IMR-90 (cell line): Measurements from ENCODE around the gene TAF7L. TPM values are rescaled to one million over a fixed set of nuclear protein-coding genes. Genes with fewer than 3 reads are reported as not detected.

Source experiments
- ATAC-seq: fragments of 200-7000 bp; cut with Tn5 transposase; 2 replicates; pipeline ENCODE4 v1.9.1; 2020; ENCODE audit warnings: low read depth, mild to moderate bottlenecking, moderate library complexity
- BruUV-seq: library from RNA; stranded (reverse); fragments of 400-500 nt; replicated peaks from 2 replicates; lab custom pipeline; 2021; lab: Mats Ljungman, UMichigan
- CTCF ChIA-PET: fragments of 300-600 bp; formaldehyde crosslinking; extraction: SDS; loops from one replicate; lab custom pipeline; 2021; ENCODE audit warnings: antibody characterized with exemption; lab: Yijun Ruan, JAX
- POLR2A ChIA-PET: fragments of 300-600 bp; sonication (Branson Sonifier 250); formaldehyde crosslinking; loops from one replicate; lab custom pipeline; 2022; ENCODE audit warnings: antibody characterized with exemption; ENCODE audit not compliant: unreplicated experiment; lab: Charles Lee
- DNase-seq: peaks from one replicate; pipeline ENCODE4 v3.0.0; 2013
- H2AFZ ChIP-seq: replicated peaks from 2 replicates; pipeline ENCODE3; 2013; ENCODE audit warnings: low read length, mild to moderate bottlenecking; ENCODE audit not compliant: poor library complexity
- H2AK5ac ChIP-seq: 2 replicates; pipeline ENCODE4 v1.6.1; 2013; ENCODE audit warnings: low read depth, low read length, inconsistent platforms
- H2AK9ac ChIP-seq: replicated peaks from 2 replicates; pipeline ENCODE3; 2013; ENCODE audit warnings: mild to moderate bottlenecking, low read depth, low read length, moderate library complexity; ENCODE audit not compliant: poor library complexity
- H2BK120ac ChIP-seq: 2 replicates; pipeline ENCODE4 v1.6.1; 2013; ENCODE audit warnings: low read depth, low read length, inconsistent platforms
- H2BK15ac ChIP-seq: 3 replicates; pipeline ENCODE4 v1.6.1; 2013; ENCODE audit warnings: low read depth, low read length, inconsistent platforms
- H2BK20ac ChIP-seq: 2 replicates; pipeline ENCODE4 v1.6.1; 2013; ENCODE audit warnings: low read depth, mild to moderate bottlenecking, inconsistent platforms, low read length, moderate library complexity
- H2BK5ac ChIP-seq: 2 replicates; pipeline ENCODE4 v1.6.1; 2013; ENCODE audit warnings: mild to moderate bottlenecking, low read depth, low read length, inconsistent platforms; ENCODE audit not compliant: poor library complexity, severe bottlenecking
- H3K14ac ChIP-seq: replicated peaks from 2 replicates; pipeline ENCODE4 v1.6.1; 2013; ENCODE audit warnings: low read depth, low read length, inconsistent platforms
- H3K18ac ChIP-seq: 2 replicates; pipeline ENCODE4 v1.6.1; 2013; ENCODE audit warnings: low read depth, low read length, control low read depth
- H3K23ac ChIP-seq: 2 replicates; pipeline ENCODE4 v1.6.1; 2013; ENCODE audit warnings: low read depth, low read length, inconsistent platforms
- H3K27ac ChIP-seq: 2 replicates; pipeline ENCODE4 v1.5.1; 2013; ENCODE audit warnings: mild to moderate bottlenecking, control low read depth, low read length; ENCODE audit not compliant: insufficient read depth
- H3K27me3 ChIP-seq: 2 replicates; pipeline ENCODE4 v1.6.1; 2013; ENCODE audit warnings: low read length; ENCODE audit not compliant: control insufficient read depth, insufficient read depth
- H3K36me3 ChIP-seq: 2 replicates; pipeline ENCODE4 v1.6.1; 2013; ENCODE audit warnings: low read length, mixed read lengths; ENCODE audit not compliant: control insufficient read depth, insufficient read depth
- H3K4ac ChIP-seq: 2 replicates; pipeline ENCODE4 v1.6.1; 2013; ENCODE audit warnings: low read depth, low read length, inconsistent platforms
- H3K4me1 ChIP-seq: 2 replicates; pipeline ENCODE4 v1.6.1; 2013; ENCODE audit warnings: low read length, mixed read lengths; ENCODE audit not compliant: control insufficient read depth, insufficient read depth
- H3K4me2 ChIP-seq: 2 replicates; pipeline ENCODE4 v1.6.1; 2013; ENCODE audit warnings: low read depth, mild to moderate bottlenecking, control low read depth, low read length, moderate library complexity
- H3K4me3 ChIP-seq: 2 replicates; pipeline ENCODE4 v1.5.1; 2013; ENCODE audit warnings: low read depth, mild to moderate bottlenecking, control low read depth, low read length, moderate library complexity; ENCODE audit not compliant: insufficient read depth
- H3K56ac ChIP-seq: 2 replicates; pipeline ENCODE4 v1.6.1; 2013; ENCODE audit warnings: low read length, inconsistent platforms; ENCODE audit not compliant: insufficient read depth; ENCODE audit errors: extremely low read depth
- H3K79me1 ChIP-seq, 2 experiments: 2 replicates each; pipeline ENCODE4 v1.6.1; 2013; ENCODE audit warnings: low read length in 2 of 2, inconsistent platforms in 1 of 2, low read depth in 1 of 2
- H3K9ac ChIP-seq: 2 replicates; pipeline ENCODE4 v1.6.1; 2013; ENCODE audit warnings: low read depth, low read length, control low read depth
- H3K9me1 ChIP-seq: 2 replicates; pipeline ENCODE4 v1.6.1; 2013; ENCODE audit warnings: low read length, inconsistent platforms; ENCODE audit not compliant: insufficient read depth
- H3K9me3 ChIP-seq: 2 replicates; pipeline ENCODE4 v1.6.1; 2013; ENCODE audit warnings: low read length; ENCODE audit not compliant: control insufficient read depth, insufficient read depth
- H4K20me1 ChIP-seq: 2 replicates; pipeline ENCODE4 v1.6.1; 2013; ENCODE audit warnings: low read length, inconsistent platforms; ENCODE audit not compliant: insufficient read depth
- H4K5ac ChIP-seq: 2 replicates; pipeline ENCODE4 v1.6.1; 2013; ENCODE audit warnings: mild to moderate bottlenecking, low read depth, low read length, control low read depth
- H4K8ac ChIP-seq, 2 experiments: 2 replicates each; pipeline ENCODE4 v1.6.1; 2013; ENCODE audit warnings: low read depth in 2 of 2, low read length in 2 of 2, control low read depth in 1 of 2, inconsistent platforms in 1 of 2
- H4K91ac ChIP-seq: 2 replicates; pipeline ENCODE4 v1.6.1; 2013; ENCODE audit warnings: low read depth, low read length, inconsistent platforms; ENCODE audit not compliant: insufficient read depth
- MAFK ChIP-seq: IDR thresholded peaks from 2 replicates; pipeline ENCODE4 v1.6.1; 2012; ENCODE audit warnings: low read depth, low read length, improper control_type of control experiment
- RFX5 ChIP-seq: IDR thresholded peaks from 2 replicates; pipeline ENCODE4 v1.8.0; 2012; ENCODE audit warnings: low read depth, mild to moderate bottlenecking, low read length, moderate library complexity
- WGBS, 2 experiments: methylation state at CpG; one replicate each; pipeline versions ENCODE4 v1.1.5 to v1.1.7; 2013; ENCODE audit warnings: missing lambda C conversion rate in 2 of 2; ENCODE audit not compliant: insufficient read length in 1 of 2; ENCODE audit errors: extremely low coverage in 2 of 2; 5-methylcytosine and 5-hydroxymethylcytosine counted together
- dilution Hi-C: fragments of 300-500 bp; cut with HindIII; formaldehyde crosslinking; loops from one replicate; pipeline ENCODE4 v1.14.3; 2018; ENCODE audit warnings: low sequenced_read_pairs; ENCODE audit not compliant: unreplicated experiment
- in situ Hi-C: fragments of 300-500 bp; cut with MboI; formaldehyde crosslinking; loops from 3 replicates; pipeline ENCODE4 v1.14.3; 2019; ENCODE audit warnings: low sequenced_read_pairs, inconsistent platforms, mixed read lengths
- intact Hi-C: fragments of 100-400 bp; cut with micrococcal nuclease; formaldehyde crosslinking; loops from 2 replicates; pipeline ENCODE4 v1.10.0; 2022
- polyA plus RNA-seq, 3 experiments: library from polyadenylated mRNA; depleted of rRNA; stranded (reverse); fragments of >200 nt; gene quantifications; 2 replicates each; pipeline ENCODE4 v1.2.3, GENCODE V29; 2012; ENCODE audit warnings: low replicate concordance in 1 of 3
- total RNA-seq: library from RNA; depleted of rRNA; stranded (reverse); fragments of >200 nt; gene quantifications from 2 replicates; pipeline ENCODE4 v1.2.3, GENCODE V29; 2012

The TAF7L gene
- total and polyA plus RNA-seq, 2 of the 4 experiments (the other 2 are of a cell fraction): 0.18 to 0.22 TPM

GRCh38 chrX:101274198-101274597 is 16.9 kb downstream of the TAF7L start:
- Histone ChIP-seq H2BK20ac (no peak overlapping the region), H3K36me3 (no peaks in the 10 kb centered on the region), H3K9me3 (no peaks in the 10 kb centered on the region), H3K4me3 (no peak overlapping the region), H3K9me1 (no peaks in the 10 kb centered on the region), H3K56ac (no peak overlapping the region), H3K23ac (no peak overlapping the region), H3K79me1 (no peaks in the 10 kb centered on the region), H3K18ac (no peak overlapping the region), H2BK5ac (no peak overlapping the region), H4K5ac (no peak overlapping the region), H2BK120ac (no peak overlapping the region), H3K14ac (no peak overlapping the region), H3K4me2 (no peak overlapping the region), H3K4me1 (no peaks in the 10 kb centered on the region), H3K4ac (no peak overlapping the region), H4K91ac (no peak overlapping the region), H2AK9ac (no peak overlapping the region), H3K27ac (no peak overlapping the region), H3K27me3 (peaks cover 2% of the 10 kb centered on the region; the same call in 1 of the 2 replicates), H4K20me1 (no peaks in the 10 kb centered on the region), H2AFZ (no peak overlapping the region), H4K8ac (no peak overlapping the region), H2BK15ac (no peak overlapping the region), H2AK5ac (no peak overlapping the region), H3K9ac (no peak overlapping the region)
- POLR2A ChIA-PET: no interaction called here
- ATAC-seq (no peak), DNase-seq (no peak)
- 48% methylated on average over 2 of the region's 6 CpGs; no CpG with 5 or more reads in 1 of the 2 experiments for WGBS, 2 experiments
- dilution Hi-C loops (no loop called here), in situ Hi-C loops (no loop called here), intact Hi-C loops (no loop called here)
- no TSS peak for BruUV-seq
- CTCF ChIA-PET: no interaction called here
- TF ChIP-seq MAFK (peak; percentile 75), RFX5 (no peak)
